COR-L47 (cell line): Measurements from ENCODE around the gene GRXCR1.
A peak's percentile ranks its signal among the peaks of the same experiment; 100 is the strongest.

Source experiments
- DNase-seq: peaks from one replicate; lab custom pipeline; 2025; lab: John Stamatoyannopoulos, UW

GRXCR1 gene

GRCh38 chr4:42892413-42892812, at the start of gene GRXCR1:
Gene GRXCR1 (plus strand): TSS chr4:42892713. CDS start chr4:42893267, 554 bp downstream.
- DNase-seq: no peak

GRCh38 chr4:42843694-42844093, 48.8 kb upstream of the GRXCR1 start:
- DNase-seq: no peak

GRCh38 chr4:42844422-42845070, 48.0 kb upstream of the GRXCR1 start:
- DNase-seq: no peak

GRCh38 chr4:42845586-42845985, 46.9 kb upstream of the GRXCR1 start:
- no peak for DNase-seq

GRCh38 chr4:42855779-42856178, 36.7 kb upstream of the GRXCR1 start:
- no peak for DNase-seq

- peak; percentile 39 for DNase-seq
These were observed 26.8 kb upstream of the GRXCR1 start for GRCh38 chr4:42865572-42866189.

GRCh38 chr4:42871261-42871660, 21.3 kb upstream of the GRXCR1 start:
- DNase-seq: no peak

GRCh38 chr4:42871671-42872290, 20.7 kb upstream of the GRXCR1 start:
- DNase-seq: no peak

GRCh38 chr4:42878863-42879262, 13.7 kb upstream of the GRXCR1 start:
- DNase-seq: no peak

- no peak for DNase-seq
These were observed 11.3 kb upstream of the GRXCR1 start for GRCh38 chr4:42881253-42881652.

- no peak for DNase-seq
These were observed 869 bp upstream of the GRXCR1 start for GRCh38 chr4:42891644-42892043.

GRCh38 chr4:42895452-42895851, 2.9 kb downstream of the GRXCR1 start:
- no peak for DNase-seq

GRCh38 chr4:42904986-42905385, 12.5 kb downstream of the GRXCR1 start:
- DNase-seq: no peak

- no peak for DNase-seq
These were observed 13.1 kb downstream of the GRXCR1 start for GRCh38 chr4:42905591-42905990.

- no peak for DNase-seq
These were observed 13.8 kb downstream of the GRXCR1 start for GRCh38 chr4:42906341-42906740.

GRCh38 chr4:42906891-42907759, 14.6 kb downstream of the GRXCR1 start:
- DNase-seq: peak; percentile 43

- no peak for DNase-seq
These were observed 17.9 kb downstream of the GRXCR1 start for GRCh38 chr4:42910459-42910858.

- no peak for DNase-seq
These were observed 22.4 kb downstream of the GRXCR1 start for GRCh38 chr4:42914937-42915336.

- DNase-seq: no peak
These were observed 23.0 kb downstream of the GRXCR1 start for GRCh38 chr4:42915484-42915883.

- DNase-seq: no peak
These were observed 24.8 kb downstream of the GRXCR1 start for GRCh38 chr4:42917296-42917695.

GRCh38 chr4:42923431-42923830, 30.9 kb downstream of the GRXCR1 start:
- DNase-seq: no peak

GRCh38 chr4:42925921-42926320, 33.4 kb downstream of the GRXCR1 start:
- DNase-seq: no peak

GRCh38 chr4:42927946-42928345, 35.4 kb downstream of the GRXCR1 start:
- no peak for DNase-seq
